Nephron (organoid): ENCODE results near the gene TMEM150B.
A peak's percentile ranks its signal among the peaks of the same experiment; 100 is the strongest.

Experiments
- H3K27ac Mint-ChIP-seq, 3 experiments: 2 replicates each; pipeline ENCODE4 v1.8.0; 2020; ENCODE audit warnings: mixed read lengths in 3 of 3, mild to moderate bottlenecking in 2 of 3, moderate library complexity in 1 of 3
- H3K27me3 Mint-ChIP-seq: 2 replicates; pipeline ENCODE4 v1.8.0; 2021; ENCODE audit warnings: low read depth, mild to moderate bottlenecking, moderate library complexity, mixed read lengths
- H3K36me3 Mint-ChIP-seq: 2 replicates; pipeline ENCODE4 v1.8.0; 2020; ENCODE audit warnings: low read depth, mixed read lengths
- H3K4me1 Mint-ChIP-seq: 2 replicates; pipeline ENCODE4 v1.8.0; 2020; ENCODE audit warnings: mixed read lengths
- H3K4me3 Mint-ChIP-seq, 3 experiments: 2 replicates each; pipeline ENCODE4 v1.8.0; 2020; ENCODE audit warnings: mild to moderate bottlenecking in 3 of 3, mixed read lengths in 3 of 3, moderate library complexity in 2 of 3
- H3K9me3 Mint-ChIP-seq: 2 replicates; pipeline ENCODE4 v1.8.0; 2020; ENCODE audit warnings: mixed read lengths
- CTCF ChIP-seq, 3 experiments: fragments of 200-600 bp; sonication (generic); IDR thresholded peaks; one replicate each; pipeline ENCODE4 v1.5.0; 2021; ENCODE audit warnings: antibody characterized with exemption in 3 of 3; ENCODE audit not compliant: unreplicated experiment in 3 of 3

TMEM150B gene

GRCh38 chr19:55320844-55321419 lies 4.2 kb downstream of the TMEM150B start:
- Mint-ChIP-seq H3K36me3 (no peaks in the 10 kb centered on the region), H3K27ac (no peak overlapping the region)

GRCh38 chr19:55319785-55320184 lies 5.4 kb downstream of the TMEM150B start:
- peak overlapping the region in 1 of 3 experiments; percentile 49 for H3K27ac Mint-ChIP-seq
- TF ChIP-seq CTCF (IDR thresholded peaks at IDR 0.05; ENCODE audit: unreplicated experiment in 3 of 3): no peak
- H3K36me3 Mint-ChIP-seq: no peaks in the 10 kb centered on the region
- peaks cover 14% of the 10 kb centered on the region for H3K27me3 Mint-ChIP-seq
- peak overlapping the region; percentile 61 to 80 (median 75) for H3K4me3 Mint-ChIP-seq
- H3K4me1 Mint-ChIP-seq: no peaks in the 10 kb centered on the region
- H3K9me3 Mint-ChIP-seq: no peaks in the 10 kb centered on the region

More at GRCh38 chr19:55320844-55321419, 4.2 kb downstream of the TMEM150B start:
- TF ChIP-seq CTCF (IDR thresholded peaks at IDR 0.05; ENCODE audit: unreplicated experiment in 3 of 3): no peak
- Mint-ChIP-seq H3K4me1 (no peaks in the 10 kb centered on the region), H3K9me3 (no peaks in the 10 kb centered on the region), H3K27me3 (peaks cover 17% of the 10 kb centered on the region), H3K4me3 (no peak overlapping the region)

GRCh38 chr19:55316646-55317045 lies 8.5 kb downstream of the TMEM150B start:
- Mint-ChIP-seq H3K4me3 (no peak overlapping the region), H3K27ac (no peak overlapping the region), H3K36me3 (peaks cover 7% of the 10 kb centered on the region), H3K27me3 (peaks cover 6% of the 10 kb centered on the region), H3K9me3 (no peaks in the 10 kb centered on the region), H3K4me1 (peaks cover 10% of the 10 kb centered on the region)
- no peak for TF ChIP-seq CTCF (IDR thresholded peaks at IDR 0.05; ENCODE audit: unreplicated experiment in 3 of 3)

- no peak overlapping the region for H3K27ac Mint-ChIP-seq
- H3K4me1 Mint-ChIP-seq: peaks cover 10% of the 10 kb centered on the region
- H3K9me3 Mint-ChIP-seq: no peaks in the 10 kb centered on the region
- H3K27me3 Mint-ChIP-seq: peaks cover 6% of the 10 kb centered on the region
- H3K4me3 Mint-ChIP-seq: no peak overlapping the region
- TF ChIP-seq CTCF (IDR thresholded peaks at IDR 0.05; ENCODE audit: unreplicated experiment in 3 of 3): no peak
- H3K36me3 Mint-ChIP-seq: peaks cover 7% of the 10 kb centered on the region
Observed at GRCh38 chr19:55315956-55316525, 9.1 kb downstream of the TMEM150B start.

- TF ChIP-seq CTCF (IDR thresholded peaks at IDR 0.05; ENCODE audit: unreplicated experiment in 3 of 3): no peak
- H3K27me3 Mint-ChIP-seq: peaks cover 2% of the 10 kb centered on the region
Observed at GRCh38 chr19:55314396-55314795, 10.7 kb downstream of the TMEM150B start.

More at GRCh38 chr19:55314396-55314795, 10.7 kb downstream of the TMEM150B start:
- H3K36me3 Mint-ChIP-seq: peaks cover 16% of the 10 kb centered on the region
- H3K9me3 Mint-ChIP-seq: no peaks in the 10 kb centered on the region
- peak overlapping the region in 1 of 3 experiments; percentile 68 for H3K27ac Mint-ChIP-seq
- H3K4me1 Mint-ChIP-seq: peaks cover 10% of the 10 kb centered on the region
- H3K4me3 Mint-ChIP-seq: no peak overlapping the region
